HS-5 (cell line): ENCODE measurements around the gene NSD1.
"Not testable (repeated sequence)": the region's sequence is repeated elsewhere in the genome, so short reads cannot be mapped to it uniquely, and the experiment has no call there.

Experiments
- DNase-seq: peaks from one replicate; pipeline ENCODE4 v3.0.0-alpha.2; 2012; ENCODE audit warnings: low read depth

The NSD1 gene

GRCh38 chr5:177128551-177128981 lies 5.0 kb upstream of the NSD1 start:
- no peak for DNase-seq

GRCh38 chr5:177130211-177131018 lies 3.2 kb upstream of the NSD1 start:
- no peak for DNase-seq

GRCh38 chr5:177131019-177131320 lies 2.6 kb upstream of the NSD1 start:
- DNase-seq: no peak

- DNase-seq: no peak
Observed at GRCh38 chr5:177131352-177132135, 2.0 kb upstream of the NSD1 start.

- DNase-seq: no peak
Observed at GRCh38 chr5:177132136-177133095, 1.2 kb upstream of the NSD1 start.

- no peak for DNase-seq
Observed at GRCh38 chr5:177133853-177134696, 502 bp downstream of the NSD1 start.

- DNase-seq: no peak
Observed at GRCh38 chr5:177134697-177135225, 1.2 kb downstream of the NSD1 start.

- no peak for DNase-seq
Observed at GRCh38 chr5:177140312-177140711, 6.7 kb downstream of the NSD1 start.

- no peak for DNase-seq
Observed at GRCh38 chr5:177141496-177141895, 7.9 kb downstream of the NSD1 start.

GRCh38 chr5:177142098-177142611 lies 8.6 kb downstream of the NSD1 start:
- no peak for DNase-seq

GRCh38 chr5:177142778-177143177 lies 9.2 kb downstream of the NSD1 start:
- DNase-seq: no peak

- DNase-seq: no peak
Observed at GRCh38 chr5:177146891-177147638, 13.5 kb downstream of the NSD1 start.

GRCh38 chr5:177150061-177150460 lies 16.5 kb downstream of the NSD1 start:
- DNase-seq: not testable (repeated sequence)

GRCh38 chr5:177154003-177154643 lies 20.6 kb downstream of the NSD1 start:
- no peak for DNase-seq

GRCh38 chr5:177162379-177162778 lies 28.8 kb downstream of the NSD1 start:
- DNase-seq: no peak

- no peak for DNase-seq
Observed at GRCh38 chr5:177163500-177163899, 29.9 kb downstream of the NSD1 start.

GRCh38 chr5:177169271-177169670 lies 35.7 kb downstream of the NSD1 start:
- DNase-seq: no peak

GRCh38 chr5:177171961-177172360 lies 38.4 kb downstream of the NSD1 start:
- no peak for DNase-seq

GRCh38 chr5:177175336-177175735 lies 41.8 kb downstream of the NSD1 start:
- DNase-seq: no peak
